DND-41 (cell line): ENCODE results near the gene CRYBA1.

Experiments
- CTCF ChIP-seq: IDR thresholded peaks from 2 replicates; pipeline ENCODE4 v1.5.1; 2012; ENCODE audit warnings: borderline replicate concordance, low read length, moderate library complexity, mild to moderate bottlenecking; ENCODE audit not compliant: poor library complexity, severe bottlenecking; ENCODE audit errors: extremely low read depth
- EZH2 ChIP-seq: IDR thresholded peaks from 3 replicates; pipeline ENCODE4 v1.6.1; 2012; ENCODE audit warnings: borderline replicate concordance, low read depth, mild to moderate bottlenecking, moderate library complexity, low read length, inconsistent platforms; ENCODE audit not compliant: severe bottlenecking

- TF ChIP-seq CTCF (no peak), EZH2 (no peak)
Observed at GRCh38 chr17:29294580-29294900, 47.9 kb downstream of the CRYBA1 start.
